ENCODE data around the gene PTPRA.

PTPRA gene

DNA sequence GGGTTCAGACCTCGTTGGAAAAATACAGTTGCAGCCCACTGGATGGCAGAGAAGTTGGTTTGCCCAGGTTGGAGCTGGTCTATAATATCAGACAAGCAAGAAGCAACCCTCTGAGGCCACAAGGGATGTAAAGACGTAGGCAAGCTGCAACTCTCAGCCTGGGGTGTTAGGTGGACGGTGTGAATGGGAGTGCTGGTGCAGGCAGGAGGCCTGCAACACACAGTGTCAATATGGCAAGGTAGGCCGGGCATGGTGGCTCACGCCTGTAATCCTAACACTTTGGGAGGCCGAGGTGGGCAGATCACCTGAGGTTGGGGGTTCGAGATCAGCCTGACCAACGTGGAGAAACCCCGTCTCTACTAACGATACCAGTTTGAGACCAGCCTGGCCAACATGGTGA, 22.2 kb upstream of the PTPRA start:
- DNase-seq (ENCODE audit: low spot score): peak; percentile 52
- H3K4me3 ChIP-seq: no peak overlapping the region
- H3K27ac ChIP-seq: no peak overlapping the region
- TF ChIP-seq, protein P1, sequence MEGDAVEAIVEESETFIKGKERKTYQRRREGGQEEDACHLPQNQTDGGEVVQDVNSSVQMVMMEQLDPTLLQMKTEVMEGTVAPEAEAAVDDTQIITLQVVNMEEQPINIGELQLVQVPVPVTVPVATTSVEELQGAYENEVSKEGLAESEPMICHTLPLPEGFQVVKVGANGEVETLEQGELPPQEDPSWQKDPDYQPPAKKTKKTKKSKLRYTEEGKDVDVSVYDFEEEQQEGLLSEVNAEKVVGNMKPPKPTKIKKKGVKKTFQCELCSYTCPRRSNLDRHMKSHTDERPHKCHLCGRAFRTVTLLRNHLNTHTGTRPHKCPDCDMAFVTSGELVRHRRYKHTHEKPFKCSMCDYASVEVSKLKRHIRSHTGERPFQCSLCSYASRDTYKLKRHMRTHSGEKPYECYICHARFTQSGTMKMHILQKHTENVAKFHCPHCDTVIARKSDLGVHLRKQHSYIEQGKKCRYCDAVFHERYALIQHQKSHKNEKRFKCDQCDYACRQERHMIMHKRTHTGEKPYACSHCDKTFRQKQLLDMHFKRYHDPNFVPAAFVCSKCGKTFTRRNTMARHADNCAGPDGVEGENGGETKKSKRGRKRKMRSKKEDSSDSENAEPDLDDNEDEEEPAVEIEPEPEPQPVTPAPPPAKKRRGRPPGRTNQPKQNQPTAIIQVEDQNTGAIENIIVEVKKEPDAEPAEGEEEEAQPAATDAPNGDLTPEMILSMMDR (IDR thresholded peaks at IDR 0.05): no peak

DNA sequence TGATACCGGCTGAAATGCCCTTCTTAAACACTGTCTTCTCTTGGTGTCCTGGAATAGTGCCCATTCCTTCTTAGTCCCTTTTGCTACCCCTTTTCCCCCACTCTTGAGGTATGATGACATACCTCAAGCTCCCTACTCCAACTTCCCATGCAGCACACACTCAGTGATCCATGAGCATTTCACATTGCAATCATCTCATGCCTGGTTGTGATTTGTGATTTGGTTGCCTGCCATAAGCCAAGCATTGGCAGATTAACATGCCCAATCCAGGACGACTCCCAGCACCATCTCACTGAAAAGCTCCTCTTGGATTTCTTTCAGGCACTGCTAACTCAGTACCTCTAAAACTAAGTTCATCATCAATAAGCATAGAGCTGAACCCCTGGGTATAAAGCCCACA, 14.7 kb upstream of the PTPRA start:
- Histone ChIP-seq H3K27ac (no peak overlapping the region), H3K4me3 (no peak overlapping the region)
- TF ChIP-seq, protein P1 (IDR thresholded peaks at IDR 0.05): no peak
- DNase-seq (ENCODE audit: low spot score): no peak

DNA sequence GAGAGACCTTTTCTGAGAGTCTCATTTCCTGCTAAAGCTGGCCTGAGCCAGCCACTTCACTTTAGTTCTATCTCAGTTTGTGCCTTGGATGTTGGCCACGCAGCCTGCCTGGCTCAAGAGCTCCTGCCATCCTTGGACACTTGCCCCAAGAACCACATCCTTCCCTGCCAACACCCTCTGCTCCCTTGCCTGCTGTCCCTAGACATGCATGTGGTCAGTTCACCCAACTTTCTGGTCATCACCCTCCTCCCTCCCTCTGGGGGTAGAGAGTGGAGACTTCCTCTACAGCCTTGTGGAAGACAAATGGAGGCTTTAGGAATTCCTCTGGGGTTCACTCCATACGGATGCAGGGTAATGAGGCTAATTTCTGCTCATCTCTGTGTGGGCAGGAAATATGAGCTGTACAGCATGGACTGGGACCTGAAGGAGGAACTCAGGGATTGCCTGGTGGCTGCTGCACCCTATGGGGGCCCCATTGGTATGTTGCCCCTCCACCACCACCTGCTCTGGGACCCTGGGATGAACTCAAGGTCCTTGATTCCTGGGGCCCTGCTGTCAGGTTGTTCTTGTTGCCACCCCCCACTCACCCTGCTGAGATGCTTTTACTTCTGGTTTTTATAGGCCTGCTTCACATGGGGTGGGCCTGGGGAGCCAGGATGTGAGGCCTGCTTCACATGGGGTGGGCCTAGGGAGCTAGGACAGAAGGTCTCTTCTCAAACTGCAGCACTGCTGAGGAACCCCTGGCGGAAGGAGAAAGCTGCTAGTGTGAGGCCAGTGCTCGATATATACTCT, 13.8 kb upstream of the PTPRA start:
- Histone ChIP-seq H3K27ac (no peak overlapping the region), H3K4me3 (no peak overlapping the region)
- no peak for DNase-seq (ENCODE audit: low spot score)
- TF ChIP-seq, protein P1 (IDR thresholded peaks at IDR 0.05): no peak

DNA sequence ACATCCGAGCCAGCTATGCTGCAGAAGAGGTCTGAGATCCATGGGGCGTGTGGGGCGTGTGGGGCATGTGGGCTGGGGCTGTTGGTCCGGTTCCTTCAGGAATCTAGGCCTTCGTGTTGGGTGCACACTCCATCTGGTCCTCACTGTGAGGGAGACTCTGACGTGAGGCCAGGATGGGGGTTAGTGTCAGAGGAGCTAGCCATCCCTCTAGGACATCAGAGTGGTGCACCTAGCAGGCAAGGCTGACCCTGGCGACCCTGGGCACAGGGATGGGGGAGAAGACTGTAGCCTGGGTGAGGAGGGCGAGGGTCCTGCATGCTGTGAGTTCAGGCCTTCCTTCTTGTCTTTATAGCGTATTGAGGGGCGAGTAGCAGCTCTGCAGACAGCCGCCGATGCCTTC, 8.7 kb upstream of the PTPRA start:
- TF ChIP-seq, protein P1 (IDR thresholded peaks at IDR 0.05): no peak
- no peak for DNase-seq (ENCODE audit: low spot score)
- Histone ChIP-seq H3K27ac (no peak overlapping the region), H3K4me3 (no peak overlapping the region)

DNA sequence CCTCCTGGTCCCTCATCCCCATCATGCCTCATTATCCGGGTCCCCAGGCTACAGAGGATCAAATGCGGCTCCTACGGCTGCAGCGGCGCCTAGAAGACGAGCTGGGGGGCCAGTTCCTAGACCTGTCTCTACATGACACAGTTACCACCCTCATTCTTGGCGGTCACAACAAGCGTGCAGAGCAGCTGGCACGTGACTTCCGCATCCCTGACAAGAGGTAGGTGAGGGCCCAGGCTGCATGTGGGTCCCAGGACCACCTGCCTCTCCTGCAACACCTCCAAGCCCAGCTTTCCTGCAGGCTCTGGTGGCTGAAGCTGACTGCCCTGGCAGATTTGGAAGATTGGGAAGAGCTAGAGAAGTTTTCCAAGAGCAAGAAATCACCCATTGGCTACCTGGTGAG, 8.2 kb upstream of the PTPRA start:
- no peak overlapping the region for H3K4me3 ChIP-seq
- TF ChIP-seq, protein P1 (IDR thresholded peaks at IDR 0.05): no peak
- no peak for DNase-seq (ENCODE audit: low spot score)
- no peak overlapping the region for H3K27ac ChIP-seq

DNA sequence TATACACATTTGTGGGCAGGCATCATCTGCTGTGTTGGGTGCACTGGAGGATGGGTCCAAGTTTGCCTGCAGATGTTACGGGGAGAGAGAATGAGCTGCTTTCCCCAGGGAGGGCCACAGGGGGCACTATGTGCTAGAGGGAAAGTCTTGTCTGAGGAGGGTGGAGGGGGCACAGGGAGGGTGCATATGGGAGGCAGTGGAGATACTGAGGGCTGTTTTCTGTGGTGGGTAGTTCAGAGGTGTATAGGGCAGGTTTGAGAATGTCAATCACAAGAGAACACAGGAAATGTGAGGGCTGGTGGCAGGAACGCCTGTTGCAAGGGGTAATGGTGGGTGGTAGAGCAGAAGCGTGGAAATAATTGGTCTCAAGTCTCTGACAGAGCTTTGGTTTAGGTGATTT, 7.7 kb upstream of the PTPRA start:
- Histone ChIP-seq H3K27ac (no peak overlapping the region), H3K4me3 (no peak overlapping the region)
- TF ChIP-seq, protein P1 (IDR thresholded peaks at IDR 0.05): no peak
- no peak for DNase-seq (ENCODE audit: low spot score)

DNA sequence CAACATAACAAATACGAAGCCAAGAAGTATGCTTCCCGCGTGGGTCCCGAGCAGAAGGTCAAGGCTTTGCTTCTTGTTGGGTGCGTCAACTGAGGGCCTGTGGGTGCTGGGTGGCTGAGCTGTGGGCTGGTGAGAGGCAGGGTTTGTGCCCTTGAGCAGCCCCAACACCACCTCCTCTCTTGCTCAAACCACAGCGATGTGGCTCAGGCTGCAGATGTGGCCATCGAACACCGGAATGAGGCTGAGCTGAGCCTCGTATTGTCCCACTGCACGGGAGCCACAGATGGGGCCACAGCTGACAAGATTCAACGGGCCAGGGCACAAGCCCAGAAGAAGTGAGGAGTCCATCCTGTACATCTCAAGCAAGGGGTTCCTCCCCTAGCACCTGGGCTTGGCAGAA, 7.0 kb upstream of the PTPRA start:
- no peak for DNase-seq (ENCODE audit: low spot score)
- no peak overlapping the region for H3K4me3 ChIP-seq
- TF ChIP-seq, protein P1 (IDR thresholded peaks at IDR 0.05): no peak
- no peak overlapping the region for H3K27ac ChIP-seq

All from coronary artery (tissue), 2 donors.